GM23338 (cell line): ENCODE data around the gene THSD8.

Source experiments
- CREB1 ChIP-seq: fragments of 250-450 bp; sonication (Bioruptor Pico); IDR thresholded peaks from 2 replicates; pipeline ENCODE4 v1.5.0; 2020; ENCODE audit warnings: low read depth, mild to moderate bottlenecking, moderate library complexity
- CTCF ChIP-seq, 2 experiments: fragments of 200-600 bp in 1 of 2; sonication (generic) in 1 of 2; conservative IDR thresholded peaks; 2 replicates each; pipeline versions ENCODE4 v1.5.1 to v1.6.1; 2016 to 2017; ENCODE audit warnings: antibody characterized with exemption in 2 of 2, low read depth in 2 of 2, mild to moderate bottlenecking in 2 of 2, moderate library complexity in 1 of 2
- EZH2 ChIP-seq: fragments of 200-600 bp; sonication (generic); IDR thresholded peaks from one replicate; pipeline ENCODE4 v1.8.0; 2017; ENCODE audit warnings: antibody characterized with exemption, mild to moderate bottlenecking, low read depth; ENCODE audit not compliant: unreplicated experiment
- JUNB ChIP-seq: IDR thresholded peaks from one replicate; pipeline ENCODE4 v1.6.1; 2016; ENCODE audit warnings: antibody characterized with exemption; ENCODE audit not compliant: unreplicated experiment
- POLR2AphosphoS5 ChIP-seq: IDR thresholded peaks from 2 replicates; pipeline ENCODE4 v1.6.1; 2016; ENCODE audit warnings: antibody characterized with exemption, low read depth
- REST ChIP-seq: IDR thresholded peaks from one replicate; pipeline ENCODE4 v1.6.1; 2018; ENCODE audit warnings: antibody characterized with exemption; ENCODE audit not compliant: unreplicated experiment
- ZNF331 ChIP-seq: fragments of 250-450 bp; sonication (Bioruptor Pico); IDR thresholded peaks from 2 replicates; pipeline ENCODE4 v1.5.0; 2020; ENCODE audit warnings: low read depth, mild to moderate bottlenecking, moderate library complexity

GRCh38 chr19:12784871-12785430, 16.9 kb upstream of the THSD8 start:
- no peak for TF ChIP-seq CTCF (conservative IDR thresholded peaks at IDR 0.05; ENCODE audit: low read depth in 2 of 2)
- TF ChIP-seq CREB1 (CRISPR knock-in tag) = no peak
- no peak for TF ChIP-seq EZH2
- TF ChIP-seq ZNF331 (CRISPR knock-in tag) = no peak
- TF ChIP-seq REST = no peak
- TF ChIP-seq JUNB = no peak
- no peak for TF ChIP-seq POLR2AphosphoS5
